Sigmoid colon (tissue), 7 donors: ENCODE measurements around the gene MFSD6. TPM values are rescaled to one million over a fixed set of nuclear protein-coding genes. Genes with fewer than 3 reads are reported as not detected.

Experiments
- DNase-seq: peaks from one replicate; pipeline ENCODE4 v3.0.0-alpha.2; 2019
- H3K27ac ChIP-seq, 4 donors: fragments of 200-600 bp; sonication (generic); one replicate each; pipeline ENCODE4 v1.5.1; 2016 to 2019; ENCODE audit warnings: mild to moderate bottlenecking in 1 of 4
- H3K27me3 ChIP-seq, 3 donors: fragments of 200-600 bp; sonication (generic); one replicate each; pipeline ENCODE4 v1.5.1; 2019; ENCODE audit warnings: mild to moderate bottlenecking in 1 of 3
- H3K36me3 ChIP-seq, 4 donors: fragments of 200-600 bp; sonication (generic); one replicate each; pipeline ENCODE4 v1.5.1; 2016 to 2019
- H3K4me1 ChIP-seq, 4 donors: fragments of 200-600 bp; sonication (generic); one replicate each; pipeline ENCODE4 v1.5.1; 2017 to 2019
- H3K4me3 ChIP-seq, 4 donors: fragments of 200-600 bp; sonication (generic); one replicate each; pipeline ENCODE4 v1.5.1; 2017 to 2019; ENCODE audit warnings: mild to moderate bottlenecking in 2 of 4, moderate library complexity in 1 of 4
- H3K9me3 ChIP-seq, 4 donors: fragments of 200-600 bp in 3 of 4; sonication (generic) in 3 of 4; one replicate each; pipeline versions ENCODE4 v1.5.1 to v1.6.1; 2013 to 2019
- CTCF ChIP-seq, 4 experiments: fragments of 450-650 bp in 3 of 4; fragments of 200-600 bp in 1 of 4; IDR thresholded peaks; one replicate each; pipeline ENCODE4 v1.5.1; 2016 to 2019; ENCODE audit warnings: antibody characterized with exemption in 4 of 4, mild to moderate bottlenecking in 3 of 4, moderate library complexity in 2 of 4
- EP300 ChIP-seq, 4 donors: sonication (generic); formaldehyde crosslinking; IDR thresholded peaks; one replicate each; pipeline ENCODE4 v1.6.1; 2017; ENCODE audit warnings: antibody characterized with exemption in 4 of 4
- POLR2A ChIP-seq, 2 donors: fragments of 450-650 bp; IDR thresholded peaks; one replicate each; pipeline ENCODE4 v1.6.1; 2016; ENCODE audit warnings: antibody characterized with exemption in 2 of 2, mild to moderate bottlenecking in 2 of 2, moderate library complexity in 2 of 2
- POLR2AphosphoS5 ChIP-seq, 4 donors: sonication (generic); formaldehyde crosslinking; IDR thresholded peaks; one replicate each; pipeline ENCODE4 v1.6.1; 2017; ENCODE audit warnings: antibody characterized with exemption in 4 of 4
- WGBS, 2 donors: extraction: QIAGEN DNeasy Blood & Tissue Kit; methylation state at CpG; one replicate each; pipeline ENCODE4 v1.1.7; 2013; 5-methylcytosine and 5-hydroxymethylcytosine counted together
- intact Hi-C: fragments of 100-400 bp; cut with DNase I; formaldehyde crosslinking; loops from one replicate; pipeline ENCODE4 v1.15.1; 2023
- polyA plus RNA-seq, 3 donors: library from polyadenylated mRNA; stranded (reverse); fragments of 200-250 nt; gene quantifications; one replicate each; pipeline ENCODE4 v1.2.3, GENCODE V29; 2013
- total RNA-seq, 4 donors: library from RNA; depleted of rRNA; stranded (reverse); fragments of >200 nt; gene quantifications; one replicate each; pipeline ENCODE4 v1.1.0, GENCODE V29; 2016
- donor health status: healthy with polysubstance abuse.
- donor health status: Bipolar disorder and iron deficiency.
- donor health status: healthy.

MFSD6 gene
- total and polyA plus RNA-seq, 7 donors: 8.4 to 87.5 (median 46.7) TPM

GRCh38 chr2:190450363-190450762 is 42.2 kb downstream of the MFSD6 start:
- TF ChIP-seq EP300 (IDR thresholded peaks at IDR 0.05) (no peak), POLR2AphosphoS5 (IDR thresholded peaks at IDR 0.05) (no peak), POLR2A (IDR thresholded peaks at IDR 0.05) (no peak), CTCF (IDR thresholded peaks at IDR 0.05) (no peak)
- H3K4me1 ChIP-seq: peaks cover 0 to 22% (median 16%) of the 10 kb centered on the region in 4 donors
- WGBS, 2 donors: 93 to 97% methylated on average over 2 of the region's 2 CpGs

GRCh38 chr2:190451561-190452176 is 43.5 kb downstream of the MFSD6 start:
- 89 to 92% methylated on average over 2 of the region's 2 CpGs for WGBS, 2 donors
- intact Hi-C loops: no loop called here

More at GRCh38 chr2:190450363-190450762, 42.2 kb downstream of the MFSD6 start:
- Histone ChIP-seq H3K36me3 (no peaks in the 10 kb centered on the region), H3K4me3 (no peak overlapping the region), H3K27me3 (no peaks in the 10 kb centered on the region), H3K9me3 (no peaks in the 10 kb centered on the region), H3K27ac (no peak overlapping the region)
- intact Hi-C loops: no loop called here
- DNase-seq: no peak

GRCh38 chr2:190452433-190452832 is 44.3 kb downstream of the MFSD6 start:
- no peaks in the 10 kb centered on the region for H3K9me3 ChIP-seq
- H3K36me3 ChIP-seq: no peaks in the 10 kb centered on the region
- TF ChIP-seq EP300 (IDR thresholded peaks at IDR 0.05) (no peak), CTCF (IDR thresholded peaks at IDR 0.05) (no peak), POLR2AphosphoS5 (IDR thresholded peaks at IDR 0.05) (no peak), POLR2A (IDR thresholded peaks at IDR 0.05) (no peak)
- intact Hi-C loops: no loop called here
- H3K4me3 ChIP-seq: no peak overlapping the region
- H3K27me3 ChIP-seq: no peaks in the 10 kb centered on the region
- no peak overlapping the region for H3K27ac ChIP-seq
- 76 to 81% methylated on average over 1 of the region's 1 CpG for WGBS, 2 donors
- DNase-seq: no peak
- H3K4me1 ChIP-seq: peaks cover 0 to under 1% (median 0%) of the 10 kb centered on the region in 4 donors

More at GRCh38 chr2:190451561-190452176, 43.5 kb downstream of the MFSD6 start:
- Histone ChIP-seq H3K4me3 (no peak overlapping the region), H3K36me3 (no peaks in the 10 kb centered on the region), H3K9me3 (no peaks in the 10 kb centered on the region), H3K27me3 (no peaks in the 10 kb centered on the region), H3K27ac (no peak overlapping the region), H3K4me1 (peaks cover 0 to 9% (median 5%) of the 10 kb centered on the region in 4 donors)
- DNase-seq: no peak
- TF ChIP-seq POLR2AphosphoS5 (IDR thresholded peaks at IDR 0.05) (no peak), POLR2A (IDR thresholded peaks at IDR 0.05) (no peak)

- no peak for TF ChIP-seq CTCF (IDR thresholded peaks at IDR 0.05)
- TF ChIP-seq POLR2AphosphoS5 (IDR thresholded peaks at IDR 0.05): no peak
- TF ChIP-seq EP300 (IDR thresholded peaks at IDR 0.05): no peak
- no peak for TF ChIP-seq POLR2A (IDR thresholded peaks at IDR 0.05)
- Histone ChIP-seq H3K4me1 (no peaks in the 10 kb centered on the region), H3K36me3 (no peaks in the 10 kb centered on the region), H3K4me3 (no peak overlapping the region), H3K27ac (no peak overlapping the region), H3K27me3 (no peaks in the 10 kb centered on the region), H3K9me3 (no peaks in the 10 kb centered on the region)
- no peak for DNase-seq
- intact Hi-C loops: no loop called here
- 96 to 98% methylated on average over 2 of the region's 2 CpGs for WGBS, 2 donors
Observed at GRCh38 chr2:190454795-190455194, 46.6 kb downstream of the MFSD6 start.

GRCh38 chr2:190455358-190456095 is 47.4 kb downstream of the MFSD6 start:
- Histone ChIP-seq H3K27me3 (no peaks in the 10 kb centered on the region), H3K36me3 (no peaks in the 10 kb centered on the region), H3K4me1 (no peaks in the 10 kb centered on the region), H3K4me3 (no peak overlapping the region), H3K9me3 (no peaks in the 10 kb centered on the region), H3K27ac (no peak overlapping the region)
- no peak for DNase-seq
- WGBS, 2 donors: 84% methylated on average over 7 of the region's 7 CpGs
- TF ChIP-seq POLR2A (IDR thresholded peaks at IDR 0.05) (no peak), CTCF (IDR thresholded peaks at IDR 0.05) (no peak), POLR2AphosphoS5 (IDR thresholded peaks at IDR 0.05) (no peak), EP300 (IDR thresholded peaks at IDR 0.05) (no peak)
- intact Hi-C loops: no loop called here
